ENCODE results near the gene SERINC1.
"Not testable (repeated sequence)": the region's sequence is repeated elsewhere in the genome, so short reads cannot be mapped to it uniquely, and the experiment has no call there.

SERINC1 gene

GRCh38 chr6:122491919-122492555 is 20.4 kb upstream of the SERINC1 start:
- peak; percentile 79 to 84 for DNase-seq (ENCODE audit: low read depth in 2 of 2)
- peak; percentile 93 for TF ChIP-seq CTCF (IDR thresholded peaks at IDR 0.05; ENCODE audit: low read depth, low read length)
- no peak overlapping the region for H3K4me3 ChIP-seq (replicated peaks in 1 of 2; ENCODE audit: low read depth in 2 of 2, low read length in 2 of 2)

- DNase-seq (ENCODE audit: low read depth in 2 of 2): no peak
- no peak overlapping the region for H3K4me3 ChIP-seq (replicated peaks in 1 of 2; ENCODE audit: low read depth in 2 of 2, low read length in 2 of 2)
- no peak for TF ChIP-seq CTCF (IDR thresholded peaks at IDR 0.05; ENCODE audit: low read depth, low read length)
These were observed 19.0 kb upstream of the SERINC1 start for GRCh38 chr6:122490607-122491006.

- no peak overlapping the region for H3K4me3 ChIP-seq (replicated peaks in 1 of 2; ENCODE audit: low read depth in 2 of 2, low read length in 2 of 2)
- TF ChIP-seq CTCF (IDR thresholded peaks at IDR 0.05; ENCODE audit: low read depth, low read length): no peak
- no peak for DNase-seq (ENCODE audit: low read depth in 2 of 2)
These were observed 13.2 kb upstream of the SERINC1 start for GRCh38 chr6:122484760-122485159.

GRCh38 chr6:122482750-122483080 is 11.1 kb upstream of the SERINC1 start:
- no peak for DNase-seq (ENCODE audit: low read depth in 2 of 2)
- TF ChIP-seq CTCF (IDR thresholded peaks at IDR 0.05; ENCODE audit: low read depth, low read length): no peak
- H3K4me3 ChIP-seq (replicated peaks in 1 of 2; ENCODE audit: low read depth in 2 of 2, low read length in 2 of 2): no peak overlapping the region

- peak; percentile 36 for TF ChIP-seq CTCF (IDR thresholded peaks at IDR 0.05; ENCODE audit: low read depth, low read length)
- H3K4me3 ChIP-seq (replicated peaks in 1 of 2; ENCODE audit: low read depth in 2 of 2, low read length in 2 of 2): no peak overlapping the region
- DNase-seq (ENCODE audit: low read depth in 2 of 2): peak; percentile 36 to 52
These were observed 4.5 kb upstream of the SERINC1 start for GRCh38 chr6:122476131-122476530.

- TF ChIP-seq CTCF (IDR thresholded peaks at IDR 0.05; ENCODE audit: low read depth, low read length): no peak
- H3K4me3 ChIP-seq (replicated peaks in 1 of 2; ENCODE audit: low read depth in 2 of 2, low read length in 2 of 2): peak overlapping the region; percentile 78 to 94
- no peak for DNase-seq (ENCODE audit: low read depth in 2 of 2)
These were observed 374 bp upstream of the SERINC1 start for GRCh38 chr6:122472022-122472340.

- no peak for DNase-seq (ENCODE audit: low read depth in 2 of 2)
- TF ChIP-seq CTCF (IDR thresholded peaks at IDR 0.05; ENCODE audit: low read depth, low read length): no peak
These were observed 9.7 kb downstream of the SERINC1 start for GRCh38 chr6:122461885-122462284.

GRCh38 chr6:122459865-122460416 is 11.7 kb downstream of the SERINC1 start:
- not testable (repeated sequence) for H3K4me3 ChIP-seq (replicated peaks in 1 of 2; ENCODE audit: low read depth in 2 of 2, low read length in 2 of 2); DNase-seq (ENCODE audit: low read depth in 2 of 2)

More at GRCh38 chr6:122461885-122462284, 9.7 kb downstream of the SERINC1 start:
- H3K4me3 ChIP-seq (replicated peaks in 1 of 2; ENCODE audit: low read depth in 2 of 2, low read length in 2 of 2): no peak overlapping the region
